ENCODE results near the gene LBP.
"Not testable (repeated sequence)": the region's sequence is repeated elsewhere in the genome, so short reads cannot be mapped to it uniquely, and the experiment has no call there.

The LBP gene

GRCh38 chr20:38321959-38322598, 24.2 kb upstream of the LBP start:
- peak; percentile 58 for DNase-seq

GRCh38 chr20:38324159-38324558, 22.1 kb upstream of the LBP start:
- no peak for DNase-seq

- DNase-seq: no peak
Observed at GRCh38 chr20:38325167-38325566, 21.1 kb upstream of the LBP start.

- DNase-seq: no peak
Observed at GRCh38 chr20:38325905-38326304, 20.4 kb upstream of the LBP start.

GRCh38 chr20:38326309-38326708, 20.0 kb upstream of the LBP start:
- DNase-seq: no peak

GRCh38 chr20:38330638-38331037, 15.6 kb upstream of the LBP start:
- no peak for DNase-seq

- no peak for DNase-seq
Observed at GRCh38 chr20:38331245-38331644, 15.0 kb upstream of the LBP start.

- no peak for DNase-seq
Observed at GRCh38 chr20:38331814-38332213, 14.5 kb upstream of the LBP start.

- no peak for DNase-seq
Observed at GRCh38 chr20:38334016-38334415, 12.3 kb upstream of the LBP start.

- no peak for DNase-seq
Observed at GRCh38 chr20:38336726-38337125, 9.6 kb upstream of the LBP start.

GRCh38 chr20:38337561-38338140, 8.6 kb upstream of the LBP start:
- no peak for DNase-seq

GRCh38 chr20:38338849-38339520, 7.3 kb upstream of the LBP start:
- peak; percentile 5 for DNase-seq

GRCh38 chr20:38339521-38339896, 6.8 kb upstream of the LBP start:
- DNase-seq: not testable (repeated sequence)

GRCh38 chr20:38339997-38340396, 6.3 kb upstream of the LBP start:
- no peak for DNase-seq

- DNase-seq: no peak
Observed at GRCh38 chr20:38340693-38341092, 5.6 kb upstream of the LBP start.

GRCh38 chr20:38342216-38342615, 4.1 kb upstream of the LBP start:
- DNase-seq: no peak

GRCh38 chr20:38342713-38343310, 3.5 kb upstream of the LBP start:
- DNase-seq: no peak

GRCh38 chr20:38343311-38344106, 2.8 kb upstream of the LBP start:
- peak; percentile 57 for DNase-seq

- DNase-seq: no peak
Observed at GRCh38 chr20:38344107-38344701, 2.1 kb upstream of the LBP start.

- DNase-seq: no peak
Observed at GRCh38 chr20:38345643-38346042, 639 bp upstream of the LBP start.

GRCh38 chr20:38346741-38347140, 459 bp downstream of the LBP start:
- no peak for DNase-seq

- DNase-seq: no peak
Observed at GRCh38 chr20:38349856-38350255, 3.6 kb downstream of the LBP start.

Data from fibroblast of skin of abdomen (primary cell).